ENCODE measurements around the gene RNF34.

The RNF34 gene

GRCh38 chr12:121466794-121467637 lies 67.1 kb downstream of the RNF34 start:
- DNase-seq, result peak; percentile 91
- H3K4me3 ChIP-seq (ENCODE audit: low read length), result peak overlapping the region; percentile 49
- H4K5ac ChIP-seq (ENCODE audit: low read length), result no peak overlapping the region
- no peak overlapping the region for H2BK120ac ChIP-seq (ENCODE audit: low read depth, low read length)
- H3K9ac ChIP-seq (ENCODE audit: low read length), result peak overlapping the region; percentile 82
- H4K8ac ChIP-seq (ENCODE audit: low read depth, low read length), result no peak overlapping the region
- H3K36me3 ChIP-seq (ENCODE audit: control insufficient read depth, insufficient read depth, low read length), result no peaks in the 10 kb centered on the region
- no peak overlapping the region for H2BK15ac ChIP-seq (replicated peaks; ENCODE audit: low read depth)
- peak overlapping the region; percentile 86 for H3K18ac ChIP-seq (ENCODE audit: low read length)
- peaks cover 7% of the 10 kb centered on the region for H3K4me1 ChIP-seq (ENCODE audit: control insufficient read depth, low read depth, low read length)
- peak overlapping the region; percentile 89 for H3K56ac ChIP-seq (ENCODE audit: low read length)
- WGBS (ENCODE audit: extremely low coverage, insufficient coverage, low lambda C conversion rate), result no CpG with 5 or more reads among the region's 139 CpGs
- H3K4ac ChIP-seq (ENCODE audit: low read depth, low read length), result no peak overlapping the region
- peak overlapping the region; percentile 89 for H3K4me2 ChIP-seq (ENCODE audit: low read length)
- peaks cover 24% of the 10 kb centered on the region for H3K79me2 ChIP-seq (ENCODE audit: control insufficient read depth, insufficient read depth, low read length)
- H3K79me1 ChIP-seq (ENCODE audit: low read length), result peaks cover 18% of the 10 kb centered on the region
- peak overlapping the region; percentile 75 for H3K27ac ChIP-seq (ENCODE audit: low read depth, low read length)
- H2AK5ac ChIP-seq (ENCODE audit: low read length), result no peak overlapping the region
- no peaks in the 10 kb centered on the region for H3K27me3 ChIP-seq (ENCODE audit: insufficient read depth, low read length, poor library complexity)
- H3K23ac ChIP-seq (ENCODE audit: low read length), result peak overlapping the region; percentile 97
- no peak overlapping the region for H2BK5ac ChIP-seq (ENCODE audit: low read length)

GRCh38 chr12:121467638-121468498 lies 68.0 kb downstream of the RNF34 start:
- peak overlapping the region; percentile 89 for H3K4me2 ChIP-seq (ENCODE audit: low read length)
- no peak overlapping the region for H3K27ac ChIP-seq (ENCODE audit: low read depth, low read length)
- H3K79me1 ChIP-seq (ENCODE audit: low read length), result peaks cover 17% of the 10 kb centered on the region
- no peaks in the 10 kb centered on the region for H3K27me3 ChIP-seq (ENCODE audit: insufficient read depth, low read length, poor library complexity)
- peak overlapping the region; percentile 24 for H3K4ac ChIP-seq (ENCODE audit: low read depth, low read length)
- no peak overlapping the region for H2BK15ac ChIP-seq (replicated peaks; ENCODE audit: low read depth)
- H2AK5ac ChIP-seq (ENCODE audit: low read length), result no peak overlapping the region
- peak overlapping the region; percentile 83 for H3K56ac ChIP-seq (ENCODE audit: low read length)
- H3K9ac ChIP-seq (ENCODE audit: low read length), result peak overlapping the region; percentile 74
- H3K79me2 ChIP-seq (ENCODE audit: control insufficient read depth, insufficient read depth, low read length), result peaks cover 22% of the 10 kb centered on the region
- H3K18ac ChIP-seq (ENCODE audit: low read length), result no peak overlapping the region
- H4K8ac ChIP-seq (ENCODE audit: low read depth, low read length), result no peak overlapping the region
- peak; percentile 74 for DNase-seq
- no peak overlapping the region for H3K23ac ChIP-seq (ENCODE audit: low read length)
- H4K5ac ChIP-seq (ENCODE audit: low read length), result no peak overlapping the region
- H3K36me3 ChIP-seq (ENCODE audit: control insufficient read depth, insufficient read depth, low read length), result no peaks in the 10 kb centered on the region
- no peak overlapping the region for H2BK5ac ChIP-seq (ENCODE audit: low read length)
- WGBS (ENCODE audit: extremely low coverage, insufficient coverage, low lambda C conversion rate), result no CpG with 5 or more reads among the region's 48 CpGs
- H2BK120ac ChIP-seq (ENCODE audit: low read depth, low read length), result no peak overlapping the region
- H3K4me1 ChIP-seq (ENCODE audit: control insufficient read depth, low read depth, low read length), result peaks cover 7% of the 10 kb centered on the region
- peak overlapping the region; percentile 40 for H3K4me3 ChIP-seq (ENCODE audit: low read length)

- Histone ChIP-seq H4K5ac (ENCODE audit: low read length) (no peak overlapping the region), H3K4ac (ENCODE audit: low read depth, low read length) (no peak overlapping the region), H3K4me2 (ENCODE audit: low read length) (no peak overlapping the region), H2BK5ac (ENCODE audit: low read length) (no peak overlapping the region), H3K79me2 (ENCODE audit: control insufficient read depth, insufficient read depth, low read length) (peaks cover 22% of the 10 kb centered on the region), H3K36me3 (ENCODE audit: control insufficient read depth, insufficient read depth, low read length) (no peaks in the 10 kb centered on the region), H3K23ac (ENCODE audit: low read length) (no peak overlapping the region), H3K79me1 (ENCODE audit: low read length) (peaks cover 17% of the 10 kb centered on the region), H3K9ac (ENCODE audit: low read length) (no peak overlapping the region), H3K27me3 (ENCODE audit: insufficient read depth, low read length, poor library complexity) (no peaks in the 10 kb centered on the region), H4K8ac (ENCODE audit: low read depth, low read length) (no peak overlapping the region), H3K18ac (ENCODE audit: low read length) (no peak overlapping the region), H3K4me3 (ENCODE audit: low read length) (no peak overlapping the region), H3K56ac (ENCODE audit: low read length) (no peak overlapping the region), H2BK120ac (ENCODE audit: low read depth, low read length) (no peak overlapping the region), H3K27ac (ENCODE audit: low read depth, low read length) (no peak overlapping the region), H2BK15ac (replicated peaks; ENCODE audit: low read depth) (no peak overlapping the region), H3K4me1 (ENCODE audit: control insufficient read depth, low read depth, low read length) (peaks cover 7% of the 10 kb centered on the region), H2AK5ac (ENCODE audit: low read length) (no peak overlapping the region)
- no peak for DNase-seq
- WGBS (ENCODE audit: extremely low coverage, insufficient coverage, low lambda C conversion rate), result no CpG with 5 or more reads among the region's 4 CpGs
These were observed 68.5 kb downstream of the RNF34 start for GRCh38 chr12:121468499-121468801.

GRCh38 chr12:121470751-121471150 lies 70.8 kb downstream of the RNF34 start:
- Histone ChIP-seq H3K27me3 (ENCODE audit: insufficient read depth, low read length, poor library complexity) (no peaks in the 10 kb centered on the region), H3K79me1 (ENCODE audit: low read length) (peaks cover 13% of the 10 kb centered on the region), H3K4ac (ENCODE audit: low read depth, low read length) (no peak overlapping the region), H3K4me1 (ENCODE audit: control insufficient read depth, low read depth, low read length) (peaks cover 4% of the 10 kb centered on the region), H3K4me3 (ENCODE audit: low read length) (no peak overlapping the region), H4K5ac (ENCODE audit: low read length) (no peak overlapping the region), H2BK15ac (replicated peaks; ENCODE audit: low read depth) (no peak overlapping the region), H3K18ac (ENCODE audit: low read length) (no peak overlapping the region), H2BK120ac (ENCODE audit: low read depth, low read length) (no peak overlapping the region), H3K56ac (ENCODE audit: low read length) (no peak overlapping the region), H3K9ac (ENCODE audit: low read length) (no peak overlapping the region), H2AK5ac (ENCODE audit: low read length) (no peak overlapping the region), H4K8ac (ENCODE audit: low read depth, low read length) (no peak overlapping the region), H2BK5ac (ENCODE audit: low read length) (no peak overlapping the region), H3K23ac (ENCODE audit: low read length) (no peak overlapping the region), H3K36me3 (ENCODE audit: control insufficient read depth, insufficient read depth, low read length) (no peaks in the 10 kb centered on the region), H3K4me2 (ENCODE audit: low read length) (no peak overlapping the region), H3K79me2 (ENCODE audit: control insufficient read depth, insufficient read depth, low read length) (peaks cover 6% of the 10 kb centered on the region), H3K27ac (ENCODE audit: low read depth, low read length) (no peak overlapping the region)
- DNase-seq, result no peak
- WGBS (ENCODE audit: extremely low coverage, insufficient coverage, low lambda C conversion rate), result no CpG with 5 or more reads among the region's 2 CpGs

GRCh38 chr12:121472150-121472905 lies 72.4 kb downstream of the RNF34 start:
- no peak overlapping the region for H2BK15ac ChIP-seq (replicated peaks; ENCODE audit: low read depth)
- no peak overlapping the region for H3K56ac ChIP-seq (ENCODE audit: low read length)
- no peak overlapping the region for H3K9ac ChIP-seq (ENCODE audit: low read length)
- WGBS (ENCODE audit: extremely low coverage, insufficient coverage, low lambda C conversion rate), result 100% methylated on average over 1 of the region's 7 CpGs
- H3K4me2 ChIP-seq (ENCODE audit: low read length), result no peak overlapping the region
- peaks cover 1% of the 10 kb centered on the region for H3K79me2 ChIP-seq (ENCODE audit: control insufficient read depth, insufficient read depth, low read length)
- H4K8ac ChIP-seq (ENCODE audit: low read depth, low read length), result no peak overlapping the region
- H3K36me3 ChIP-seq (ENCODE audit: control insufficient read depth, insufficient read depth, low read length), result no peaks in the 10 kb centered on the region
- peaks cover 10% of the 10 kb centered on the region for H3K79me1 ChIP-seq (ENCODE audit: low read length)
- no peak overlapping the region for H3K27ac ChIP-seq (ENCODE audit: low read depth, low read length)
- no peak for DNase-seq
- no peak overlapping the region for H2AK5ac ChIP-seq (ENCODE audit: low read length)
- no peak overlapping the region for H3K4ac ChIP-seq (ENCODE audit: low read depth, low read length)
- no peak overlapping the region for H2BK5ac ChIP-seq (ENCODE audit: low read length)
- no peaks in the 10 kb centered on the region for H3K27me3 ChIP-seq (ENCODE audit: insufficient read depth, low read length, poor library complexity)
- H3K4me3 ChIP-seq (ENCODE audit: low read length), result no peak overlapping the region
- peaks cover 3% of the 10 kb centered on the region for H3K4me1 ChIP-seq (ENCODE audit: control insufficient read depth, low read depth, low read length)
- H4K5ac ChIP-seq (ENCODE audit: low read length), result no peak overlapping the region
- no peak overlapping the region for H2BK120ac ChIP-seq (ENCODE audit: low read depth, low read length)
- H3K23ac ChIP-seq (ENCODE audit: low read length), result no peak overlapping the region
- H3K18ac ChIP-seq (ENCODE audit: low read length), result no peak overlapping the region
